Ovary (tissue), 3 donors: ENCODE data around the gene PRRT1.

Experiments used
- POLR2A ChIP-seq: fragments of 450-650 bp; IDR thresholded peaks from one replicate; pipeline ENCODE4 v1.6.1; 2017; ENCODE audit warnings: antibody characterized with exemption, mild to moderate bottlenecking, moderate library complexity
- TF ChIP-seq, protein P1 (sequence below), 3 donors: fragments of 450-650 bp in 2 of 3; fragments of 200-600 bp in 1 of 3; IDR thresholded peaks; one replicate each; pipeline versions ENCODE4 v1.5.1 to v1.8.0; 2016 to 2022; ENCODE audit warnings: antibody characterized with exemption in 3 of 3, mild to moderate bottlenecking in 1 of 3
- donor health status: DM: no; HTN: no; CAD: no.

DNA sequence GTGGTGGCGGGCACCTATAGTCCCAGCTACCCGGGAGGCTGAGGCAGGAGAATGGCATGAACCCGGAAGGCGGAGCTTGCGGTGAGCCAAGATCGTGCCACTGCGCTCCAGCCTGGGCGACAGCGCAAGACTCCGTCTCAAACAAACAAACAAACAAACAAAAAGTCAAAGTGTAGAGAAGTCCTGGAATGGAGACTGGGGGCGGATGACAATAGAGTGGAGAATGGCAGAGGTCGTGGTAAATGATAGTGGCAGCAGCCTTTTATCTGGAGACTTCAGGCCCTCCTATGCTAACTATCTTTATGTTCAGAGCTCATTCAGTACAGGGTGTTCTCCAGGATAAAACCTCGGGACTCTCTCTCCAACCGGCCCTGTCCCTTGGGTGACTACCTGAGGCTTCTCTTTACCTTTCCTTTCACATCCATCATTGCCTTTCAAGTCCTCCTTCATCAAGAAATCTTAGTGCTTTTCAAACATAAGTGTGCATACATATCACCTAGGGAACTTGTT, 20.2 kb downstream of the PRRT1 start:
- TF ChIP-seq, protein P1, sequence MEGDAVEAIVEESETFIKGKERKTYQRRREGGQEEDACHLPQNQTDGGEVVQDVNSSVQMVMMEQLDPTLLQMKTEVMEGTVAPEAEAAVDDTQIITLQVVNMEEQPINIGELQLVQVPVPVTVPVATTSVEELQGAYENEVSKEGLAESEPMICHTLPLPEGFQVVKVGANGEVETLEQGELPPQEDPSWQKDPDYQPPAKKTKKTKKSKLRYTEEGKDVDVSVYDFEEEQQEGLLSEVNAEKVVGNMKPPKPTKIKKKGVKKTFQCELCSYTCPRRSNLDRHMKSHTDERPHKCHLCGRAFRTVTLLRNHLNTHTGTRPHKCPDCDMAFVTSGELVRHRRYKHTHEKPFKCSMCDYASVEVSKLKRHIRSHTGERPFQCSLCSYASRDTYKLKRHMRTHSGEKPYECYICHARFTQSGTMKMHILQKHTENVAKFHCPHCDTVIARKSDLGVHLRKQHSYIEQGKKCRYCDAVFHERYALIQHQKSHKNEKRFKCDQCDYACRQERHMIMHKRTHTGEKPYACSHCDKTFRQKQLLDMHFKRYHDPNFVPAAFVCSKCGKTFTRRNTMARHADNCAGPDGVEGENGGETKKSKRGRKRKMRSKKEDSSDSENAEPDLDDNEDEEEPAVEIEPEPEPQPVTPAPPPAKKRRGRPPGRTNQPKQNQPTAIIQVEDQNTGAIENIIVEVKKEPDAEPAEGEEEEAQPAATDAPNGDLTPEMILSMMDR (IDR thresholded peaks at IDR 0.05) = no peak
- no peak for TF ChIP-seq POLR2A
